ENCODE measurements around the gene CERS3. TPM values are rescaled to one million over a fixed set of nuclear protein-coding genes. Genes with fewer than 3 reads are reported as not detected.

Gene CERS3
- total RNA-seq, 8 experiments from 2014 or later = 0.07 to 2.4 (median 0.21) TPM; not detected in 1

DNA sequence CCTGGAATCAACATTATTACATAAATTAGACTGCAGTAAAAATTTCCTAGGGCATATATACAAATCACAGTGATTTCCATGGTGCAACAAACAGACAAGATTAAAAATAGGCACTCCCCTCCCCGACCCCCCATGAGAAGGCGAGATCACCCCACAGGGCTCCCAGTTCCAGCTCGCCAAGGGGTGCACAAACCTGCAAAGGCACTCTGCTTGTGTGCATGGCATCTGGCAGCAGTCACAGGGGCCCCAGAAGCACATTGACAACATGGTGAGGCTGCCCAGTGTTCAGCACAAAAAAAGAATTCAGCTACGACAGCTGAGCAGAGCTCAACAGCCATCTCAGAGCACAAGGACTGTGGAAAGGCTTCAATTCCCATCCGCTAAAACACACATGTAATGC is 19.2 kb upstream of the CERS3 start:
- no peak for ATAC-seq (replicated peaks in 6 of 8)
- Histone ChIP-seq H3K4me3 (no peak overlapping the region), H3K4me1 (replicated peaks in 1 of 2) (no peaks in the 10 kb centered on the region), H3K27ac (no peak overlapping the region)
- WGBS, 10 experiments = 0 to 83% (median 80%) methylated on average over 1 to 4 of the region's 5 CpGs; no CpG with 5 or more reads in 5 of the 10 experiments
- in situ Hi-C loops (cut with MboI; ENCODE audit: low pct_unique_long_range_greater_than_20kb in 2 of 9, low sequenced_read_pairs in 9 of 9, unreplicated experiment in 9 of 9) = loop anchor here in 1 of 9 experiments (25.0 kb wide), 1 partner anchor 211 kb away; the partner anchor contains the start of gene ADAMTS17

GRCh38 chr15:100544946-100545345 is 16.2 kb upstream of the CERS3 start:
- Histone ChIP-seq H3K27ac (no peak overlapping the region), H3K4me3 (no peak overlapping the region), H3K4me1 (replicated peaks in 1 of 2) (no peaks in the 10 kb centered on the region)
- in situ Hi-C loops (cut with MboI; ENCODE audit: low pct_unique_long_range_greater_than_20kb in 2 of 9, low sequenced_read_pairs in 9 of 9, unreplicated experiment in 9 of 9) = loop anchor here in 1 of 9 experiments (25.0 kb wide), 1 partner anchor 208 kb away; the partner anchor contains the start of gene ADAMTS17
- WGBS, 10 experiments = 33 to 100% (median 90%) methylated on average over 1 to 5 of the region's 6 CpGs; no CpG with 5 or more reads in 2 of the 10 experiments
- no peak for ATAC-seq (replicated peaks in 6 of 8)

DNA sequence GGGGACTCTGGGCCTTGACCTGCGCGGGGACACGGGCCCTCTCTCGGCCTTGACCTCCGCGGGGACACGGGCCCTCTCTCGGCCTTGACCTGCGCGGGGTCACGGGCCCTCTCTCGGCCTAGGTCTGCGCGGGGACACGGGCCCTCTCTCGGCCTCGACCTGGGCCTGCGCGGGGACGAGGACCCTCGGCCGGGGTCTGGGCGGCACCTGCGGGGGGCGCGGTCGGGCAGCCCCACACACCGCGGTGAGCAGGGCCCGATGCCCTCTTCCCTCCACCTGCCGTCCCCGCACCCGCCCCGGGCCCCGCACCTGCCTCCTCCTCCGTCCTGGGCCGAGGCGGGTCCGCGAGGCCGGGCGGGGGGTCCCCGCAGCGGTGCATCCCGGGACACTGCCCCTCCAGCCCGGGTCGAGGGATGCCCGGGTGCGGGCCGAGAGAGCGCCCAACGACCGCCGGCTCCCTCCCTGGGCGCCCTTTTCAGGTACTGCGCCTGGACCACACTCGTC is 15.6 kb upstream of the CERS3 start:
- in situ Hi-C loops (cut with MboI; ENCODE audit: low pct_unique_long_range_greater_than_20kb in 2 of 9, low sequenced_read_pairs in 9 of 9, unreplicated experiment in 9 of 9) = loop anchor here in 1 of 9 experiments (25.0 kb wide), 1 partner anchor 207 kb away; the partner anchor contains the start of gene ADAMTS17
- WGBS, 10 experiments = 93 to 96% (median 96%) methylated on average over 3 to 12 of the region's 57 CpGs; no CpG with 5 or more reads in 7 of the 10 experiments
- no peak for ATAC-seq (replicated peaks in 6 of 8)
- no peak overlapping the region for H3K4me3 ChIP-seq
- H3K27ac ChIP-seq = no peak overlapping the region
- no peaks in the 10 kb centered on the region for H3K4me1 ChIP-seq (replicated peaks in 1 of 2)

DNA sequence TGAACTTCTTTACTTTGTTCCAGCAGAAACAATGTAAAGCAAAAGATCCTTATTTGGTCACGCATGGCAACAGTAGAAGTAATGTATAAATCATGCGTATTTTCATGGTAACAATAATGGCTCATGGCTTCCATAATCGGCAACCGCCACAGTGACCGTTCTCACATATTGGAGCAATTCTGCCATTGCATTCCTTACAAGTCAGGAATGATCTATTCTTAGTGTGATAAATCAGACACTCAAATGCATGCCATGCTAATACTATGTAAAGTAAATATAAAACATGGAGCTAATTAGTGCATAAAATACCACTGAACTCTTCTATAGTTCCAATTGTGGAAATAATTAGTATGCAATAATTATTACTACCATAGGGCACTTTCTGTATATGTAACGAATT is 13.5 kb upstream of the CERS3 start:
- WGBS, 10 experiments = 0 to 100% (median 88%) methylated on average over 1 to 6 of the region's 6 CpGs
- in situ Hi-C loops (cut with MboI; ENCODE audit: low pct_unique_long_range_greater_than_20kb in 2 of 9, low sequenced_read_pairs in 9 of 9, unreplicated experiment in 9 of 9) = loop anchor here in 1 of 9 experiments (25.0 kb wide), 1 partner anchor 205 kb away; the partner anchor contains the start of gene ADAMTS17
- H3K27ac ChIP-seq = no peak overlapping the region
- no peak overlapping the region for H3K4me3 ChIP-seq
- H3K4me1 ChIP-seq (replicated peaks in 1 of 2) = no peaks in the 10 kb centered on the region
- peak in 2 of 8 experiments; percentile 31 to 48 for ATAC-seq (replicated peaks in 6 of 8)

DNA sequence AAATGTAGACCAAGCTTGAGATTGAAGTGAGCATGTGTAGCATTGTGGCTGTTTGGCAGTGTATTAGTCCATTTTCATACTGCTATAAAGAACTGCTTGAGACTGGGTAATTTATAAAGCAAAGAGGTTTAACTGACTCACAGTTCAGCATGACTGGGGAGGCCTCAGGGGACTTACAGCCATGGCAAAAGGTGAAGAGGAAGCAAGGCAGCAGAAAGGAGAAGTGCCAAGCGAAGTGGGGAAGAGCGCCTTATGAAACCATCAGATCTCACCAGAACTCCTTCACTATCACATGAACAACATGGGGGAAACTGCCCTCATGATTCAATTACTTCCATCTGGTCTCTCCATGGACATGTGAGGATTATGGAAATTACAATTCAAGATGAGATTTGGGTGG is 8.6 kb upstream of the CERS3 start:
- H3K27ac ChIP-seq = no peak overlapping the region
- H3K4me1 ChIP-seq (replicated peaks in 1 of 2) = no peaks in the 10 kb centered on the region
- no peak overlapping the region for H3K4me3 ChIP-seq
- ATAC-seq (replicated peaks in 6 of 8) = peak in 1 of 8 experiments; percentile 11
- 10 to 67% (median 20%) methylated on average over 1 to 2 of the region's 2 CpGs; no CpG with 5 or more reads in 5 of the 10 experiments for WGBS, 10 experiments
- in situ Hi-C loops (cut with MboI; ENCODE audit: low pct_unique_long_range_greater_than_20kb in 2 of 9, low sequenced_read_pairs in 9 of 9, unreplicated experiment in 9 of 9) = loop anchor here in 1 of 9 experiments (25.0 kb wide), 1 partner anchor 200 kb away; the partner anchor contains the start of gene ADAMTS17

DNA sequence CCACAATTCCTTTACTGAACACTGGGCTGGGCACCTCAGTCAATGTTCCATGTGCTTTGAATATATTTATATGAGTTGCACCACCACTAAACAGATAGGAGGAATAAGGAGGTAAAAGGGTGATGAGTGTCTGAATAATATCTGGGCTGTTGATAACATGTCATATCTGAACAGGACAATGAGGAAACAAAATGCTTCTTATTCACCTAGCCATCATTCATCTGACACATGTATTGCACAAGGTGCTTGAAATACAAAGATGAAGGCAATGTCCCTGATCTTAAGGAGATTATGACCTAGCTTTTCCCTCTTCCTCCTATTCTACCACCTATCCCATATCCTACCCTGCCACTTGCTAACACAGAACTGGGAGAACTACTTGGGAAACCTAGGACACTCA is 8.0 kb upstream of the CERS3 start:
- Histone ChIP-seq H3K4me1 (replicated peaks in 1 of 2) (no peaks in the 10 kb centered on the region), H3K27ac (no peak overlapping the region), H3K4me3 (no peak overlapping the region)
- ATAC-seq (replicated peaks in 6 of 8) = no peak
- in situ Hi-C loops (cut with MboI; ENCODE audit: low pct_unique_long_range_greater_than_20kb in 2 of 9, low sequenced_read_pairs in 9 of 9, unreplicated experiment in 9 of 9) = loop anchor here in 1 of 9 experiments (25.0 kb wide), 1 partner anchor 199 kb away; the partner anchor contains the start of gene ADAMTS17

DNA sequence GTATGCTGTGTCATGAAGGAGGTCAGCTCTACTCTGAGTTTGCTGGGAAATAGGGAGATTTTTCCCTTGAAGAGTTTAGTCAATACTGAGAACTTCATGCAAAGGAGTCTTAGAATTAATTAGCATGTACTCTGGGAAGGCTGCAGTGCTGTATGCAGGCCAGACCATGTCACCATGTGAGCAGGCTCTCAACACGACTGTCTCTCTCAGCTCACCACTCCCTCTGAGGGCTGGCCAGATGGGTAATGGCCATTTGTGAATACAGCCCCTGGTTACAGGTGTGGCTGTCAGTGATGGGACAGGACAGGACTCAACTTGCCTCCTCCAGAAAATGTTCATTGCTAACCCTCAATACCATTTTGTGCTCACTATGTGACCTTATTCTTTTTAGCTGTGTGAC is 5.1 kb upstream of the CERS3 start:
- Histone ChIP-seq H3K4me3 (no peak overlapping the region), H3K27ac (no peak overlapping the region), H3K4me1 (replicated peaks in 1 of 2) (no peaks in the 10 kb centered on the region)
- 50% methylated on average over 1 of the region's 1 CpG; no CpG with 5 or more reads in 9 of the 10 experiments for WGBS, 10 experiments
- peak in 3 of 8 experiments; percentile 81 to 97 (median 96) for ATAC-seq (replicated peaks in 6 of 8)
- in situ Hi-C loops (cut with MboI; ENCODE audit: low pct_unique_long_range_greater_than_20kb in 2 of 9, low sequenced_read_pairs in 9 of 9, unreplicated experiment in 9 of 9) = loop anchor here in 1 of 9 experiments (25.0 kb wide), 1 partner anchor 197 kb away; the partner anchor contains the start of gene ADAMTS17

- Histone ChIP-seq H3K27ac (no peak overlapping the region), H3K4me1 (replicated peaks in 1 of 2) (no peaks in the 10 kb centered on the region), H3K4me3 (no peak overlapping the region)
- in situ Hi-C loops (cut with MboI; ENCODE audit: low pct_unique_long_range_greater_than_20kb in 2 of 9, low sequenced_read_pairs in 9 of 9, unreplicated experiment in 9 of 9) = loop anchor here in 1 of 9 experiments (25.0 kb wide), 1 partner anchor 195 kb away; the partner anchor contains the start of gene ADAMTS17
- WGBS, 10 experiments = 40 to 90% (median 83%) methylated on average over 2 to 9 of the region's 11 CpGs; no CpG with 5 or more reads in 1 of the 10 experiments
- ATAC-seq (replicated peaks in 6 of 8) = no peak
Measured at GRCh38 chr15:100531823-100532327, 3.1 kb upstream of the CERS3 start.

GRCh38 chr15:100531204-100531603 is 2.5 kb upstream of the CERS3 start:
- Histone ChIP-seq H3K4me1 (replicated peaks in 1 of 2) (no peaks in the 10 kb centered on the region), H3K4me3 (no peak overlapping the region), H3K27ac (no peak overlapping the region)
- no peak for ATAC-seq (replicated peaks in 6 of 8)
- in situ Hi-C loops (cut with MboI; ENCODE audit: low pct_unique_long_range_greater_than_20kb in 2 of 9, low sequenced_read_pairs in 9 of 9, unreplicated experiment in 9 of 9) = loop anchor here in 1 of 9 experiments (25.0 kb wide), 1 partner anchor 194 kb away; the partner anchor contains the start of gene ADAMTS17
- 20 to 100% (median 85%) methylated on average over 2 to 4 of the region's 4 CpGs; no CpG with 5 or more reads in 3 of the 10 experiments for WGBS, 10 experiments

GRCh38 chr15:100529556-100529955 is 806 bp upstream of the CERS3 start:
- Histone ChIP-seq H3K4me3 (no peak overlapping the region), H3K27ac (no peak overlapping the region), H3K4me1 (replicated peaks in 1 of 2) (no peaks in the 10 kb centered on the region)
- no peak for ATAC-seq (replicated peaks in 6 of 8)
- 0 to 100% (median 85%) methylated on average over 1 to 2 of the region's 2 CpGs for WGBS, 10 experiments
- in situ Hi-C loops (cut with MboI; ENCODE audit: low pct_unique_long_range_greater_than_20kb in 2 of 9, low sequenced_read_pairs in 9 of 9, unreplicated experiment in 9 of 9) = loop anchor here in 1 of 9 experiments (25.0 kb wide), 1 partner anchor 192 kb away; the partner anchor contains the start of gene ADAMTS17

DNA sequence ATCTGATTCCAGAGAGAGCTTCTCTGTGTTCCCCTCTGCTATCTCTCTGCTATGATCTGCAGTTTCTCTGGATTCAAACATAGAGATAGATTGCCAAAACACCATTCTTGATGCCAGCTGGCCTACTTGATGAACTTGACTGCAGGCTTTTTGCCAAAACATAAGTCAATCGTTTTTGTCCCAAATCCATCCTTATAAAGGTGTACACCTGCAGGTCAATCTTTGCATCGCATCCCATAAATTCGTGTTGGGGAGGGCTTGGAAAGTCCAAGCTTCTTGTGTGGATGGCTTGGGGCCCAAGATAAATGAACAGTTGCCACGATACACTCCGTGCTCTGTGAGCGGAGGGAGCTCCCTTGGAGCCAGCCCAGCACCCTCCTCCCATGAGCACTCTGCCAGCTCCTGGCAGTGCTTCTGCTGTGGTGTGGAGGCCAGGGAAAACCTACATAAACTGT is 2.7 kb downstream of the CERS3 start:
- H3K4me3 ChIP-seq = no peak overlapping the region
- H3K4me1 ChIP-seq (replicated peaks in 1 of 2) = no peaks in the 10 kb centered on the region
- no peak overlapping the region for H3K27ac ChIP-seq
- WGBS, 10 experiments = 0 to 60% (median 58%) methylated on average over 1 to 6 of the region's 6 CpGs; no CpG with 5 or more reads in 5 of the 10 experiments
- ATAC-seq (replicated peaks in 6 of 8) = no peak
- in situ Hi-C loops (cut with MboI; ENCODE audit: low pct_unique_long_range_greater_than_20kb in 2 of 9, low sequenced_read_pairs in 9 of 9, unreplicated experiment in 9 of 9) = loop anchor here in 1 of 9 experiments (25.0 kb wide), 1 partner anchor 189 kb away; the partner anchor contains the start of gene ADAMTS17

- Histone ChIP-seq H3K4me1 (replicated peaks in 1 of 2) (no peaks in the 10 kb centered on the region), H3K27ac (no peak overlapping the region), H3K4me3 (no peak overlapping the region)
- ATAC-seq (replicated peaks in 6 of 8) = no peak
- 0 to 100% (median 80%) methylated on average over 1 of the region's 1 CpG; no CpG with 5 or more reads in 2 of the 10 experiments for WGBS, 10 experiments
- in situ Hi-C loops (cut with MboI; ENCODE audit: low pct_unique_long_range_greater_than_20kb in 2 of 9, low sequenced_read_pairs in 9 of 9, unreplicated experiment in 9 of 9) = loop anchor here in 1 of 9 experiments (25.0 kb wide), 1 partner anchor 188 kb away; the partner anchor contains the start of gene ADAMTS17
Measured at GRCh38 chr15:100525436-100525835, 3.3 kb downstream of the CERS3 start.

GRCh38 chr15:100524326-100524725 is 4.4 kb downstream of the CERS3 start:
- WGBS, 10 experiments = 3 to 86% (median 53%) methylated on average over 1 to 2 of the region's 2 CpGs
- Histone ChIP-seq H3K4me3 (no peak overlapping the region), H3K4me1 (replicated peaks in 1 of 2) (no peaks in the 10 kb centered on the region), H3K27ac (no peak overlapping the region)
- ATAC-seq (replicated peaks in 6 of 8) = no peak
- in situ Hi-C loops (cut with MboI; ENCODE audit: low pct_unique_long_range_greater_than_20kb in 2 of 9, low sequenced_read_pairs in 9 of 9, unreplicated experiment in 9 of 9) = no loop called here
